ENCODE results near the gene CAMK4. TPM values are rescaled to one million over a fixed set of nuclear protein-coding genes. Genes with fewer than 3 reads are reported as not detected.
A peak's percentile ranks its signal among the peaks of the same experiment; 100 is the strongest.

CAMK4 gene
- total RNA-seq, 1 experiment from 2014 or later, result 10.6 TPM

GRCh38 chr5:111245654-111246053, 21.5 kb downstream of the CAMK4 start:
- no peak overlapping the region for H3K4me3 Mint-ChIP-seq
- ChIA-PET CTCF (no interaction called here), POLR2A (no interaction called here)

GRCh38 chr5:111246459-111246858, 22.3 kb downstream of the CAMK4 start:
- DNase-seq (ENCODE audit: low spot score) (no peak), ATAC-seq (peak; percentile 58)
- H3K4me1 Mint-ChIP-seq, result peaks cover 14% of the 10 kb centered on the region
- ChIA-PET CTCF (interaction anchor here (1.1 to 1.7 kb wide), 2 partner anchors 24 to 87 kb away, joined by 3 read pairs; no protein-coding TSS in a partner anchor), POLR2A (no interaction called here)
- no peak overlapping the region for H3K4me3 Mint-ChIP-seq
- H3K27me3 Mint-ChIP-seq (ENCODE audit: low read depth), result no peaks in the 10 kb centered on the region
- no peaks in the 10 kb centered on the region for H3K36me3 Mint-ChIP-seq
- H3K27ac Mint-ChIP-seq, result no peak overlapping the region
- H3K9me3 Mint-ChIP-seq, result no peaks in the 10 kb centered on the region
- TF ChIP-seq ZNF138 (CRISPR knock-in tag; conservative IDR thresholded peaks at IDR 0.05) (no peak), SP1 (CRISPR knock-in tag; conservative IDR thresholded peaks at IDR 0.05) (no peak), ZNF512 (CRISPR knock-in tag; IDR thresholded peaks at IDR 0.05; ENCODE audit: borderline replicate concordance) (no peak), ZBTB43 (CRISPR knock-in tag; IDR thresholded peaks at IDR 0.05) (no peak), FOXP4 (CRISPR knock-in tag; IDR thresholded peaks at IDR 0.05) (no peak), CDX4 (CRISPR knock-in tag; IDR thresholded peaks at IDR 0.05; ENCODE audit: borderline replicate concordance) (no peak), NR3C1 (CRISPR knock-in tag; conservative IDR thresholded peaks at IDR 0.05; ENCODE audit: low read depth) (no peak), ZNF396 (CRISPR knock-in tag; IDR thresholded peaks at IDR 0.05; ENCODE audit: borderline replicate concordance) (no peak), ELF4 (CRISPR knock-in tag; IDR thresholded peaks at IDR 0.05; ENCODE audit: low read depth) (no peak), RELA (CRISPR knock-in tag; IDR thresholded peaks at IDR 0.05; ENCODE audit: borderline replicate concordance) (no peak)
- TF ChIP-seq, protein P1, sequence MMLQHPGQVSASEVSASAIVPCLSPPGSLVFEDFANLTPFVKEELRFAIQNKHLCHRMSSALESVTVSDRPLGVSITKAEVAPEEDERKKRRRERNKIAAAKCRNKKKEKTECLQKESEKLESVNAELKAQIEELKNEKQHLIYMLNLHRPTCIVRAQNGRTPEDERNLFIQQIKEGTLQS (CRISPR knock-in tag; conservative IDR thresholded peaks at IDR 0.05), result no peak

More at GRCh38 chr5:111245654-111246053, 21.5 kb downstream of the CAMK4 start:
- Mint-ChIP-seq H3K27ac (no peak overlapping the region), H3K9me3 (no peaks in the 10 kb centered on the region), H3K36me3 (no peaks in the 10 kb centered on the region), H3K4me1 (peaks cover 14% of the 10 kb centered on the region), H3K27me3 (ENCODE audit: low read depth) (no peaks in the 10 kb centered on the region)
- TF ChIP-seq ESRRA (CRISPR knock-in tag; IDR thresholded peaks at IDR 0.05; ENCODE audit: borderline replicate concordance), result no peak
- TF ChIP-seq, protein P2, sequence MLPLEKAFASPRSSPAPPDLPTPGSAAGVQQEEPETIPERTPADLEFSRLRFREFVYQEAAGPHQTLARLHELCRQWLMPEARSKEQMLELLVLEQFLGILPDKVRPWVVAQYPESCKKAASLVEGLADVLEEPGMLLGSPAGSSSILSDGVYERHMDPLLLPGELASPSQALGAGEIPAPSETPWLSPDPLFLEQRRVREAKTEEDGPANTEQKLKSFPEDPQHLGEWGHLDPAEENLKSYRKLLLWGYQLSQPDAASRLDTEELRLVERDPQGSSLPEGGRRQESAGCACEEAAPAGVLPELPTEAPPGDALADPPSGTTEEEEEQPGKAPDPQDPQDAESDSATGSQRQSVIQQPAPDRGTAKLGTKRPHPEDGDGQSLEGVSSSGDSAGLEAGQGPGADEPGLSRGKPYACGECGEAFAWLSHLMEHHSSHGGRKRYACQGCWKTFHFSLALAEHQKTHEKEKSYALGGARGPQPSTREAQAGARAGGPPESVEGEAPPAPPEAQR (CRISPR knock-in tag; IDR thresholded peaks at IDR 0.05), result no peak
- TF ChIP-seq ZNF416 (CRISPR knock-in tag; IDR thresholded peaks at IDR 0.05), result no peak
- TF ChIP-seq, protein P1 (CRISPR knock-in tag; conservative IDR thresholded peaks at IDR 0.05), result no peak
- no peak for TF ChIP-seq MYBL2 (CRISPR knock-in tag; IDR thresholded peaks at IDR 0.05)
- TF ChIP-seq ZNF512 (CRISPR knock-in tag; IDR thresholded peaks at IDR 0.05; ENCODE audit: borderline replicate concordance), result no peak
- no peak for TF ChIP-seq JAZF1 (CRISPR knock-in tag; IDR thresholded peaks at IDR 0.05)
- no peak for TF ChIP-seq ELF4 (CRISPR knock-in tag; IDR thresholded peaks at IDR 0.05; ENCODE audit: low read depth)
- TF ChIP-seq ZNF425 (CRISPR knock-in tag; conservative IDR thresholded peaks at IDR 0.05), result no peak
- no peak for DNase-seq (ENCODE audit: low spot score)
- ATAC-seq, result no peak
